ENCODE data around the gene USP15.

Gene USP15

GRCh38 chr12:62382526-62382925 lies 122.3 kb downstream of the USP15 start:
- no peak overlapping the region for H3K4me3 ChIP-seq (ENCODE audit: low read depth, low read length)
- no peak for DNase-seq (ENCODE audit: low read depth)
- TF ChIP-seq, protein P1, sequence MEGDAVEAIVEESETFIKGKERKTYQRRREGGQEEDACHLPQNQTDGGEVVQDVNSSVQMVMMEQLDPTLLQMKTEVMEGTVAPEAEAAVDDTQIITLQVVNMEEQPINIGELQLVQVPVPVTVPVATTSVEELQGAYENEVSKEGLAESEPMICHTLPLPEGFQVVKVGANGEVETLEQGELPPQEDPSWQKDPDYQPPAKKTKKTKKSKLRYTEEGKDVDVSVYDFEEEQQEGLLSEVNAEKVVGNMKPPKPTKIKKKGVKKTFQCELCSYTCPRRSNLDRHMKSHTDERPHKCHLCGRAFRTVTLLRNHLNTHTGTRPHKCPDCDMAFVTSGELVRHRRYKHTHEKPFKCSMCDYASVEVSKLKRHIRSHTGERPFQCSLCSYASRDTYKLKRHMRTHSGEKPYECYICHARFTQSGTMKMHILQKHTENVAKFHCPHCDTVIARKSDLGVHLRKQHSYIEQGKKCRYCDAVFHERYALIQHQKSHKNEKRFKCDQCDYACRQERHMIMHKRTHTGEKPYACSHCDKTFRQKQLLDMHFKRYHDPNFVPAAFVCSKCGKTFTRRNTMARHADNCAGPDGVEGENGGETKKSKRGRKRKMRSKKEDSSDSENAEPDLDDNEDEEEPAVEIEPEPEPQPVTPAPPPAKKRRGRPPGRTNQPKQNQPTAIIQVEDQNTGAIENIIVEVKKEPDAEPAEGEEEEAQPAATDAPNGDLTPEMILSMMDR (IDR thresholded peaks at IDR 0.05; ENCODE audit: insufficient read depth, low read depth, low read length, missing control alignments), result no peak

DNA sequence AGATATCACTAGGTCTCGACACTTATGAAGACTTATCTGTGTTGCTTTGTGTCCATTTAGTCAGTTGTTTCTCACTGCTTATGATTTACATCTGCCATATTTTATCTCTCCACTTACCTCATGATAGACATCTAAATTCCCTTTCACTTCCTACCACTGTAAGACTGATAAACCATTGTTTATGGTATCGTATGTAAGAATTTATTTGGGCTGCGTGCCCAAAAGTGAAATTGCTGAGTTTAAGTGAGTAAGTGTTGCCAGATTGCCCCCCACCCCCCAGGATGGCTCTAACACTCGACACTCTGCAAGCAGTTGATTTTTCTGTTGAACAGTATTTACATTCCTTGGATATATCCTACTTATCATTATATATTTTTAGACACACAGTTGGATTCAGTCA lies 136.5 kb downstream of the USP15 start:
- TF ChIP-seq, protein P1 (IDR thresholded peaks at IDR 0.05; ENCODE audit: insufficient read depth, low read depth, low read length, missing control alignments), result no peak
- no peak for DNase-seq (ENCODE audit: low read depth)
- no peak overlapping the region for H3K4me3 ChIP-seq (ENCODE audit: low read depth, low read length)

- TF ChIP-seq, protein P1 (IDR thresholded peaks at IDR 0.05; ENCODE audit: insufficient read depth, low read depth, low read length, missing control alignments), result no peak
- no peak for DNase-seq (ENCODE audit: low read depth)
- H3K4me3 ChIP-seq (ENCODE audit: low read depth, low read length), result no peak overlapping the region
These were observed 139.9 kb downstream of the USP15 start for GRCh38 chr12:62400135-62400534.

DNA sequence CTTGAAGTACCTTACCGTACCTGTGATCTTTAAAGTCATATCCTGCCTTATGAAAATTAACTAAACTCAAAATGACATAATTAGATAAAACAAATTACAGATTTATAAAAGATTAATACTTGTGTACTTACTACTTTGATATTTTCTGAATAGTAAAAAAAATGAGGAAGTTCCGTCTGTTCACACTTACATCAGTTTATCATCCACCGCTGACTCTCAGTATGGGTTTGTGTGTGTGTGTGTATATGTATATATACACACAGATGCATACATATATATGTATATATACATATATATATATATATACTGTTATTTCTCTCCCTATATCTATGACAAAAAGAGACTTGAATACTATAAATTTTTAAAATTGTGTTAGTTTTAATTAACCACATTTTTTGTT lies 141.4 kb downstream of the USP15 start:
- TF ChIP-seq, protein P1 (IDR thresholded peaks at IDR 0.05; ENCODE audit: insufficient read depth, low read depth, low read length, missing control alignments), result no peak

GRCh38 chr12:62403031-62403430 lies 142.8 kb downstream of the USP15 start:
- DNase-seq (ENCODE audit: low read depth), result no peak
- no peak overlapping the region for H3K4me3 ChIP-seq (ENCODE audit: low read depth, low read length)
- TF ChIP-seq, protein P1 (IDR thresholded peaks at IDR 0.05; ENCODE audit: insufficient read depth, low read depth, low read length, missing control alignments), result no peak

More for the DNA sequence above, 141.4 kb downstream of the USP15 start:
- H3K4me3 ChIP-seq (ENCODE audit: low read depth, low read length), result no peak overlapping the region
- no peak for DNase-seq (ENCODE audit: low read depth)

DNA sequence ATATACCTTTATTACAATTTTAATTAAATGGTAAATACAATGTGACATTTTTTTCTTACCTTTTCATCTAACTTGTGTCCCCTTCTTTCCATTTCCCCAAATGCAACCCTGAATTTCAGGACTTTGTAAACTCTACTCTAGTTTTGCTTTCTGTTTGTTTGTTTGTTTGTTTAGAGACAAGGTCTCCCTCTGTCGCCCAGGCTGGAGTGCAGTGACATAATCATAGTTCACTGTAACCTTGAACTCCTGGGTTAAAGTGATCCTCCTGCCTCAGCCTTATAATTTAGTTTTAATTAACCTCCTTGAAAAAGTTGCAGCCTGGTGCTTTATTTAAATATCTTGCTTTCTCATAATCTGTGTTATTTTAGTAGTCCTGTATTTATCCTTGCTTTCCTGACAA lies 147.4 kb downstream of the USP15 start:
- TF ChIP-seq, protein P1 (IDR thresholded peaks at IDR 0.05; ENCODE audit: insufficient read depth, low read depth, low read length, missing control alignments), result no peak
- H3K4me3 ChIP-seq (ENCODE audit: low read depth, low read length), result no peak overlapping the region
- DNase-seq (ENCODE audit: low read depth), result no peak

DNA sequence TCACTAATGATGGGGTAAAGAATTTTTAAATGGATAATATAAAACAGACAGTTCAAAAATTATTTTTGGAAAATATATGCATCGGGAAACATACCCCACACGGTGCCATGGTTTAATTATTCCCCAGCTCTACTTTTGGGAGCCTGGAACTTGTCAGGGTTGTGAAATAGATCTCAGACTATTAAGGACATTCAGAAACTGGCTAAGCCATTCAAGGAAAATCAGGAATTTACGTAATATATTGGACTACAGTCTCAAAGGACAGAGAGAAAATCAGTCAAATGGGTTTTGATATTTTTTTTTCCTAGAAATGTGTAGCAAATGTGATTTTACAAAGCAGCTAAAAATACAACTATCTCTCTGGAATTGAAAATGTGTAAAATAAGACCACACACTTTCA lies 148.9 kb downstream of the USP15 start:
- TF ChIP-seq, protein P1 (IDR thresholded peaks at IDR 0.05; ENCODE audit: insufficient read depth, low read depth, low read length, missing control alignments), result no peak
- no peak overlapping the region for H3K4me3 ChIP-seq (ENCODE audit: low read depth, low read length)
- DNase-seq (ENCODE audit: low read depth), result no peak
